ENCODE measurements around the gene NARS2. TPM values are rescaled to one million over a fixed set of nuclear protein-coding genes. Genes with fewer than 3 reads are reported as not detected.

Gene NARS2
- total RNA-seq, 4 donors from 2014 or later, result 6.4 to 15.1 (median 10.4) TPM

DNA sequence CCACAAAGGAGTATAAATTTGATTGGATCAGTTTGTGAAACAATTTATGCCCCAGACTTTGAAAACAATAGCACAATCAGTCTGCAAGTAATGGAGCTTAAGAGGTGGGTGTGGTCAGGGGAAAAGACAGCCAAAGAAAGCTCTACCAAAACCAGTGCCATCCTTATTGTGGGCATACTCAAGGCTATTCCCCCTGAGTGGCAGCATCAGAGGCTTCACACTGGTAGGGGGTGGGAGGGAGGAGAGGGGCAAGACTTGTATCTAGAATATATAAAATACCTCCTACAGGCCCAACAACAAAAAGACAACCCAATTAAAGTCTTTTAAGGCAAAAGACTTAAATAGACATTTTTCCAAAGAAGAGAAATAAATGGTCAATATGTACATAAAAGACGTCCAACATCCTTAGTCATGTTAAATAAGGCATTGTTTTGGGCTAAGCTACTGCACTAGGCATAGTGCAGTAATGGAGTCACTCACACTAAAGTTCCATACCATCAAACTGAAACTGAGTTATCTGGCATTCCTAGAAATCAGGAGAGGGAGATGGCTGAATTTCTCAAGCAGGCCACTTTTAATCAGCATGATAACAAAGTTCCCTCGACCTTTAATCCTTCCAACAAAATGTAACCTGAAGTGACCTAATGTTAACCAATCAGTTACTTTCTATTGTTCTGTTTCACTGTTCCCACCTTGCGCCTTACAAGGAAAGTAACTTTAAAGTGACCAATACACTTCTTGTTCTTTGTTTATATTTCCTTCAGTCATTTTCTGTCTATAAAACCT, 24.8 kb downstream of the NARS2 start:
- intact Hi-C loops (cut with DNase I; ENCODE audit: low total_unique reads) (loop anchor here (5.0 kb wide), 1 partner anchor 833 kb away; no protein-coding TSS in a partner anchor), in situ Hi-C loops (cut with MboI; ENCODE audit: low pct_ligation_motif_present in 1 of 4, low pct_unique_long_range_greater_than_20kb in 1 of 4, low sequenced_read_pairs in 3 of 4) (loop anchor here in 2 of 4 donors (25.0 kb wide), 2 partner anchors 313 to 413 kb away; partner anchors contain the start of gene ALG8 (in 2 of the 2))
- TF ChIP-seq POLR2A (IDR thresholded peaks at IDR 0.05), result no peak
- no peak for TF ChIP-seq EP300 (IDR thresholded peaks at IDR 0.05; ENCODE audit: low read depth)
- no peak for TF ChIP-seq POLR2AphosphoS5 (IDR thresholded peaks at IDR 0.05)
- TF ChIP-seq, protein P1, sequence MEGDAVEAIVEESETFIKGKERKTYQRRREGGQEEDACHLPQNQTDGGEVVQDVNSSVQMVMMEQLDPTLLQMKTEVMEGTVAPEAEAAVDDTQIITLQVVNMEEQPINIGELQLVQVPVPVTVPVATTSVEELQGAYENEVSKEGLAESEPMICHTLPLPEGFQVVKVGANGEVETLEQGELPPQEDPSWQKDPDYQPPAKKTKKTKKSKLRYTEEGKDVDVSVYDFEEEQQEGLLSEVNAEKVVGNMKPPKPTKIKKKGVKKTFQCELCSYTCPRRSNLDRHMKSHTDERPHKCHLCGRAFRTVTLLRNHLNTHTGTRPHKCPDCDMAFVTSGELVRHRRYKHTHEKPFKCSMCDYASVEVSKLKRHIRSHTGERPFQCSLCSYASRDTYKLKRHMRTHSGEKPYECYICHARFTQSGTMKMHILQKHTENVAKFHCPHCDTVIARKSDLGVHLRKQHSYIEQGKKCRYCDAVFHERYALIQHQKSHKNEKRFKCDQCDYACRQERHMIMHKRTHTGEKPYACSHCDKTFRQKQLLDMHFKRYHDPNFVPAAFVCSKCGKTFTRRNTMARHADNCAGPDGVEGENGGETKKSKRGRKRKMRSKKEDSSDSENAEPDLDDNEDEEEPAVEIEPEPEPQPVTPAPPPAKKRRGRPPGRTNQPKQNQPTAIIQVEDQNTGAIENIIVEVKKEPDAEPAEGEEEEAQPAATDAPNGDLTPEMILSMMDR (IDR thresholded peaks at IDR 0.05), result no peak
- H3K27ac ChIP-seq, result no peak overlapping the region
- 54 to 58% methylated on average over 2 to 3 of the region's 3 CpGs for WGBS, 2 donors (ENCODE audit: low coverage in 1 of 2)
- DNase-seq, result no peak
- peaks cover 0 to 19% (median 0%) of the 10 kb centered on the region in 4 donors for H3K4me1 ChIP-seq
- H3K9me3 ChIP-seq, result no peaks in the 10 kb centered on the region
- H3K27me3 ChIP-seq, result no peaks in the 10 kb centered on the region
- H3K36me3 ChIP-seq, result no peaks in the 10 kb centered on the region
- H3K4me3 ChIP-seq, result no peak overlapping the region

GRCh38 chr11:78548911-78549590, 25.6 kb downstream of the NARS2 start:
- TF ChIP-seq POLR2A (IDR thresholded peaks at IDR 0.05), result no peak
- TF ChIP-seq EP300 (IDR thresholded peaks at IDR 0.05; ENCODE audit: low read depth), result no peak
- TF ChIP-seq, protein P1 (IDR thresholded peaks at IDR 0.05), result no peak
- no peak for TF ChIP-seq POLR2AphosphoS5 (IDR thresholded peaks at IDR 0.05)
- 29 to 67% methylated on average over 1 to 2 of the region's 2 CpGs for WGBS, 2 donors (ENCODE audit: low coverage in 1 of 2)
- H3K36me3 ChIP-seq, result no peaks in the 10 kb centered on the region
- no peak overlapping the region for H3K4me3 ChIP-seq
- no peaks in the 10 kb centered on the region for H3K9me3 ChIP-seq
- H3K27me3 ChIP-seq, result no peaks in the 10 kb centered on the region
- in situ Hi-C loops (cut with MboI; ENCODE audit: low pct_ligation_motif_present in 1 of 4, low pct_unique_long_range_greater_than_20kb in 1 of 4, low sequenced_read_pairs in 3 of 4), result no loop called here
- H3K4me1 ChIP-seq, result peaks cover 0 to 19% (median 0%) of the 10 kb centered on the region in 4 donors
- intact Hi-C loops (cut with DNase I; ENCODE audit: low total_unique reads), result loop anchor here (5.0 kb wide), 1 partner anchor 832 kb away; no protein-coding TSS in a partner anchor
- DNase-seq, result no peak
- no peak overlapping the region for H3K27ac ChIP-seq

GRCh38 chr11:78547931-78548705, 26.5 kb downstream of the NARS2 start:
- Histone ChIP-seq H3K9me3 (no peaks in the 10 kb centered on the region), H3K4me1 (peaks cover 0 to 19% (median 0%) of the 10 kb centered on the region in 4 donors), H3K36me3 (no peaks in the 10 kb centered on the region), H3K27me3 (no peaks in the 10 kb centered on the region), H3K4me3 (no peak overlapping the region), H3K27ac (no peak overlapping the region)
- TF ChIP-seq EP300 (IDR thresholded peaks at IDR 0.05; ENCODE audit: low read depth), result no peak
- no peak for TF ChIP-seq POLR2AphosphoS5 (IDR thresholded peaks at IDR 0.05)
- TF ChIP-seq POLR2A (IDR thresholded peaks at IDR 0.05), result no peak
- TF ChIP-seq, protein P1 (IDR thresholded peaks at IDR 0.05), result no peak
- in situ Hi-C loops (cut with MboI; ENCODE audit: low pct_ligation_motif_present in 1 of 4, low pct_unique_long_range_greater_than_20kb in 1 of 4, low sequenced_read_pairs in 3 of 4) (no loop called here), intact Hi-C loops (cut with DNase I; ENCODE audit: low total_unique reads) (loop anchor here (5.0 kb wide), 1 partner anchor 831 kb away; no protein-coding TSS in a partner anchor)
- 64 to 72% methylated on average over 5 to 8 of the region's 8 CpGs for WGBS, 2 donors (ENCODE audit: low coverage in 1 of 2)
- DNase-seq, result no peak

Measured in transverse colon (tissue), 4 donors.